ENCODE results near the gene RNF141.

The RNF141 gene

GRCh38 chr11:10522276-10522675 lies 18.7 kb downstream of the RNF141 start:
- no peak for DNase-seq (ENCODE audit: low read depth)
- TF ChIP-seq CTCF (IDR thresholded peaks at IDR 0.05; ENCODE audit: control insufficient read depth, insufficient read depth, low read depth, low read length, missing control alignments) = no peak
- H3K4me3 ChIP-seq (ENCODE audit: control insufficient read depth, low read depth, low read length) = no peak overlapping the region

- no peak for DNase-seq (ENCODE audit: low read depth)
- no peak for TF ChIP-seq CTCF (IDR thresholded peaks at IDR 0.05; ENCODE audit: control insufficient read depth, insufficient read depth, low read depth, low read length, missing control alignments)
- no peak overlapping the region for H3K4me3 ChIP-seq (ENCODE audit: control insufficient read depth, low read depth, low read length)
Measured at GRCh38 chr11:10520562-10520961, 20.4 kb downstream of the RNF141 start.

- no peak for DNase-seq (ENCODE audit: low read depth)
Measured at GRCh38 chr11:10519630-10520029, 21.4 kb downstream of the RNF141 start.

GRCh38 chr11:10518891-10519290 lies 22.1 kb downstream of the RNF141 start:
- H3K4me3 ChIP-seq (ENCODE audit: control insufficient read depth, low read depth, low read length) = no peak overlapping the region
- DNase-seq (ENCODE audit: low read depth) = no peak
- no peak for TF ChIP-seq CTCF (IDR thresholded peaks at IDR 0.05; ENCODE audit: control insufficient read depth, insufficient read depth, low read depth, low read length, missing control alignments)

More at GRCh38 chr11:10519630-10520029, 21.4 kb downstream of the RNF141 start:
- TF ChIP-seq CTCF (IDR thresholded peaks at IDR 0.05; ENCODE audit: control insufficient read depth, insufficient read depth, low read depth, low read length, missing control alignments) = no peak
- H3K4me3 ChIP-seq (ENCODE audit: control insufficient read depth, low read depth, low read length) = no peak overlapping the region

GRCh38 chr11:10518123-10518522 lies 22.9 kb downstream of the RNF141 start:
- no peak for TF ChIP-seq CTCF (IDR thresholded peaks at IDR 0.05; ENCODE audit: control insufficient read depth, insufficient read depth, low read depth, low read length, missing control alignments)
- DNase-seq (ENCODE audit: low read depth) = no peak
- H3K4me3 ChIP-seq (ENCODE audit: control insufficient read depth, low read depth, low read length) = no peak overlapping the region

GRCh38 chr11:10515418-10515817 lies 25.6 kb downstream of the RNF141 start:
- no peak for TF ChIP-seq CTCF (IDR thresholded peaks at IDR 0.05; ENCODE audit: control insufficient read depth, insufficient read depth, low read depth, low read length, missing control alignments)
- DNase-seq (ENCODE audit: low read depth) = no peak
- no peak overlapping the region for H3K4me3 ChIP-seq (ENCODE audit: control insufficient read depth, low read depth, low read length)

- no peak for DNase-seq (ENCODE audit: low read depth)
- no peak overlapping the region for H3K4me3 ChIP-seq (ENCODE audit: control insufficient read depth, low read depth, low read length)
- TF ChIP-seq CTCF (IDR thresholded peaks at IDR 0.05; ENCODE audit: control insufficient read depth, insufficient read depth, low read depth, low read length, missing control alignments) = no peak
Measured at GRCh38 chr11:10514709-10515108, 26.3 kb downstream of the RNF141 start.

All from AG09309 (cell line).